Activated T-helper 17 cell treated with anti-CD3 and anti-CD28 coated beads, Interleukin-2, amount 50 U/mL, for 72 hours (primary cell): ENCODE results near the gene NRTN. TPM values are rescaled to one million over a fixed set of nuclear protein-coding genes. Genes with fewer than 3 reads are reported as not detected.

Source experiments
- ATAC-seq: fragments of 150-1000 bp; cut with Tn5 transposase; replicated peaks from 2 replicates; pipeline ENCODE4 v1.10.0; 2021; ENCODE audit warnings: mild to moderate bottlenecking, moderate library complexity
- H3K27ac Mint-ChIP-seq: one replicate; pipeline ENCODE4 v1.8.0; 2022; ENCODE audit warnings: mixed read lengths
- H3K27me3 Mint-ChIP-seq: one replicate; pipeline ENCODE4 v1.8.0; 2022; ENCODE audit warnings: mixed read lengths
- H3K36me3 Mint-ChIP-seq: one replicate; pipeline ENCODE4 v1.8.0; 2022; ENCODE audit warnings: low read depth, mild to moderate bottlenecking, mixed read lengths
- H3K4me1 Mint-ChIP-seq: one replicate; pipeline ENCODE4 v1.8.0; 2022; ENCODE audit warnings: mixed read lengths
- H3K4me3 Mint-ChIP-seq: one replicate; pipeline ENCODE4 v1.8.0; 2022; ENCODE audit warnings: mild to moderate bottlenecking, mixed read lengths
- H3K9me3 Mint-ChIP-seq: one replicate; pipeline ENCODE4 v1.8.0; 2022; ENCODE audit warnings: mixed read lengths
- total RNA-seq, 2 donors: library from RNA; stranded (reverse); gene quantifications; one replicate each; pipeline ENCODE4 v1.2.3, GENCODE V29; 2022

The NRTN gene
- total RNA-seq, 2 donors from 2014 or later: 0.32 to 0.52 TPM

GRCh38 chr19:5817218-5817617 is 12.4 kb downstream of the NRTN start:
- Mint-ChIP-seq H3K27me3 (peaks cover 3% of the 10 kb centered on the region), H3K27ac (no peak overlapping the region), H3K36me3 (no peaks in the 10 kb centered on the region), H3K4me1 (no peaks in the 10 kb centered on the region), H3K9me3 (no peaks in the 10 kb centered on the region), H3K4me3 (no peak overlapping the region)
- ATAC-seq: no peak

- Mint-ChIP-seq H3K4me3 (no peak overlapping the region), H3K27me3 (peaks cover 3% of the 10 kb centered on the region), H3K27ac (no peak overlapping the region), H3K9me3 (no peaks in the 10 kb centered on the region), H3K4me1 (no peaks in the 10 kb centered on the region), H3K36me3 (no peaks in the 10 kb centered on the region)
- ATAC-seq: no peak
Measured at GRCh38 chr19:5818594-5818993, 13.7 kb downstream of the NRTN start.

- Mint-ChIP-seq H3K9me3 (no peaks in the 10 kb centered on the region), H3K27ac (peak overlapping the region; percentile 58), H3K27me3 (peaks cover 3% of the 10 kb centered on the region)
Measured at GRCh38 chr19:5820785-5821184, 15.9 kb downstream of the NRTN start.

GRCh38 chr19:5821521-5822180 is 16.8 kb downstream of the NRTN start:
- Mint-ChIP-seq H3K4me3 (no peak overlapping the region), H3K36me3 (no peaks in the 10 kb centered on the region), H3K4me1 (no peaks in the 10 kb centered on the region), H3K27ac (no peak overlapping the region), H3K9me3 (no peaks in the 10 kb centered on the region), H3K27me3 (peaks cover 3% of the 10 kb centered on the region)
- no peak for ATAC-seq

More at GRCh38 chr19:5820785-5821184, 15.9 kb downstream of the NRTN start:
- no peaks in the 10 kb centered on the region for H3K4me1 Mint-ChIP-seq
- no peak overlapping the region for H3K4me3 Mint-ChIP-seq
- ATAC-seq: no peak
- H3K36me3 Mint-ChIP-seq: no peaks in the 10 kb centered on the region

- Mint-ChIP-seq H3K27me3 (peaks cover 3% of the 10 kb centered on the region), H3K9me3 (no peaks in the 10 kb centered on the region), H3K36me3 (no peaks in the 10 kb centered on the region), H3K4me1 (no peaks in the 10 kb centered on the region), H3K4me3 (no peak overlapping the region), H3K27ac (no peak overlapping the region)
- ATAC-seq: no peak
Measured at GRCh38 chr19:5822181-5822844, 17.4 kb downstream of the NRTN start.

GRCh38 chr19:5823579-5824281 is 18.9 kb downstream of the NRTN start:
- H3K4me1 Mint-ChIP-seq: no peaks in the 10 kb centered on the region

GRCh38 chr19:5824751-5825150 is 19.9 kb downstream of the NRTN start:
- Mint-ChIP-seq H3K27ac (no peak overlapping the region), H3K36me3 (peaks cover 6% of the 10 kb centered on the region), H3K4me3 (no peak overlapping the region), H3K9me3 (no peaks in the 10 kb centered on the region), H3K27me3 (peaks cover 3% of the 10 kb centered on the region), H3K4me1 (no peaks in the 10 kb centered on the region)
- ATAC-seq: no peak

More at GRCh38 chr19:5823579-5824281, 18.9 kb downstream of the NRTN start:
- Mint-ChIP-seq H3K27me3 (peaks cover 3% of the 10 kb centered on the region), H3K9me3 (no peaks in the 10 kb centered on the region), H3K4me3 (no peak overlapping the region), H3K36me3 (peaks cover 6% of the 10 kb centered on the region), H3K27ac (no peak overlapping the region)
- ATAC-seq: no peak

GRCh38 chr19:5825178-5825577 is 20.3 kb downstream of the NRTN start:
- no peaks in the 10 kb centered on the region for H3K4me1 Mint-ChIP-seq
- H3K4me3 Mint-ChIP-seq: no peak overlapping the region
- H3K36me3 Mint-ChIP-seq: peaks cover 6% of the 10 kb centered on the region
- no peaks in the 10 kb centered on the region for H3K9me3 Mint-ChIP-seq
- H3K27me3 Mint-ChIP-seq: peaks cover 3% of the 10 kb centered on the region
- H3K27ac Mint-ChIP-seq: no peak overlapping the region
- ATAC-seq: no peak

GRCh38 chr19:5826531-5827341 is 21.9 kb downstream of the NRTN start:
- Mint-ChIP-seq H3K4me1 (no peaks in the 10 kb centered on the region), H3K4me3 (peak overlapping the region; percentile 90), H3K36me3 (peaks cover 6% of the 10 kb centered on the region), H3K27me3 (no peaks in the 10 kb centered on the region), H3K9me3 (no peaks in the 10 kb centered on the region), H3K27ac (peak overlapping the region; percentile 95)
- no peak for ATAC-seq

GRCh38 chr19:5827342-5827890 is 22.5 kb downstream of the NRTN start:
- Mint-ChIP-seq H3K27ac (peak overlapping the region; percentile 95), H3K9me3 (no peaks in the 10 kb centered on the region), H3K36me3 (peaks cover 6% of the 10 kb centered on the region), H3K27me3 (no peaks in the 10 kb centered on the region), H3K4me3 (peak overlapping the region; percentile 90), H3K4me1 (no peaks in the 10 kb centered on the region)
- ATAC-seq: no peak

GRCh38 chr19:5827891-5828660 is 23.2 kb downstream of the NRTN start:
- Mint-ChIP-seq H3K27ac (peak overlapping the region; percentile 96), H3K36me3 (peaks cover 6% of the 10 kb centered on the region), H3K27me3 (no peaks in the 10 kb centered on the region), H3K4me3 (peak overlapping the region; percentile 90), H3K4me1 (no peaks in the 10 kb centered on the region), H3K9me3 (no peaks in the 10 kb centered on the region)
- ATAC-seq: peak; percentile 89

- peak overlapping the region; percentile 96 for H3K27ac Mint-ChIP-seq
- peaks cover 6% of the 10 kb centered on the region for H3K36me3 Mint-ChIP-seq
- no peaks in the 10 kb centered on the region for H3K4me1 Mint-ChIP-seq
- peak overlapping the region; percentile 90 for H3K4me3 Mint-ChIP-seq
- H3K27me3 Mint-ChIP-seq: no peaks in the 10 kb centered on the region
- ATAC-seq: no peak
- no peaks in the 10 kb centered on the region for H3K9me3 Mint-ChIP-seq
Measured at GRCh38 chr19:5828661-5829566, 24.0 kb downstream of the NRTN start.
